ENCODE data around the gene PRKAG3. TPM values are rescaled to one million over a fixed set of nuclear protein-coding genes. Genes with fewer than 3 reads are reported as not detected.

Gene PRKAG3
- total and polyA plus RNA-seq, 2 donors (not counting 3 experiments of a cell fraction or from before 2014, with no cell fraction given): not detected

DNA sequence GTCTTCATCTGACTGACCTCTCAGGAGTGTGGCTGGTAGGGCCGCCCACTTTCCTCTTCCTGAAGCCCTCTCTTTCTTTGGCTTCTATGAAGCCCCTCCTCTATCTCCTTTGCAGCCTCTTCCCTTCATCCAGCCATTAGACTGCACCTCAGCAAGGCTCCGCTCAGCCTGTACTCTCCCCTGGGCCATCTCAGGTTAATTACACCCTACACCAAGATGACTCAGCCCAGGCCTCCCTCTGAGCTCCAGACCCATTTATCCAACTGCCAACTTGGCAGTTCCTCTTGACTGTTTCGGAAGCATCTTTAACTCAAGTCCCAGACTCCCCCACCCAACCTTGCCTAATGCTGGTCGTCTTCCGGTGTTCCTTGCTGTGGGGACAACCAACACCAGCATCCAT, 22.2 kb upstream of the PRKAG3 start:
- CTCF ChIA-PET: interaction anchor here (0.7 to 4.6 kb wide), 10 partner anchors 9 to 301 kb away, joined by 3 to 49 read pairs (median 4); no protein-coding TSS in a partner anchor
- Histone ChIP-seq H3K27me3 (ENCODE audit: control insufficient read depth in 2 of 2, insufficient read depth in 2 of 2, low read length in 2 of 2) (peaks cover 53 to 54% of the 10 kb centered on the region in 2 experiments), H2AFZ (ENCODE audit: low read depth, low read length) (no peak overlapping the region), H3K9me1 (replicated peaks; ENCODE audit: control insufficient read depth, extremely low read depth, insufficient read depth, low read length) (no peaks in the 10 kb centered on the region), H3K9me3 (replicated peaks; ENCODE audit: control insufficient read depth, insufficient read depth, low read length) (no peaks in the 10 kb centered on the region), H4K20me1 (replicated peaks; ENCODE audit: control insufficient read depth, extremely low read depth, insufficient read depth, low read length) (no peaks in the 10 kb centered on the region), H3K4me2 (ENCODE audit: insufficient read depth, low read length) (no peak overlapping the region), H3K79me2 (ENCODE audit: control insufficient read depth, insufficient read depth, low read length) (no peaks in the 10 kb centered on the region), H3K9ac (replicated peaks; ENCODE audit: extremely low read depth, insufficient read depth, low read length) (no peak overlapping the region), H3K4me1 (ENCODE audit: control insufficient read depth, extremely low read depth, insufficient read depth, low read length) (no peaks in the 10 kb centered on the region), H3K27ac (ENCODE audit: insufficient read depth, low read depth, low read length) (no peak overlapping the region), H3K36me3 (ENCODE audit: control insufficient read depth in 2 of 2, extremely low read depth in 1 of 2, insufficient read depth in 2 of 2, low read length in 2 of 2) (no peaks in the 10 kb centered on the region), H3K4me3 (replicated peaks in 1 of 3; ENCODE audit: insufficient read depth in 1 of 3, low read depth in 1 of 3, low read length in 3 of 3) (no peak overlapping the region)
- POLR2A ChIA-PET: no interaction called here
- TF ChIP-seq POLR2AphosphoS5 (IDR thresholded peaks at IDR 0.05; ENCODE audit: insufficient read depth, low read depth, low read length): no peak
- TF ChIP-seq, protein P1, sequence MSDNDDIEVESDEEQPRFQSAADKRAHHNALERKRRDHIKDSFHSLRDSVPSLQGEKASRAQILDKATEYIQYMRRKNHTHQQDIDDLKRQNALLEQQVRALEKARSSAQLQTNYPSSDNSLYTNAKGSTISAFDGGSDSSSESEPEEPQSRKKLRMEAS (IDR thresholded peaks at IDR 0.05; ENCODE audit: insufficient read depth, insufficient read length): no peak
- dilution Hi-C loops (cut with MboI; ENCODE audit: extremely low pct_ligation_motif_present, low sequenced_read_pairs): no loop called here
- FAIRE-seq (no peak), DNase-seq (ENCODE audit: low read depth, low spot score) (no peak)
- intact Hi-C loops (cut with micrococcal nuclease): loop anchor here (1.0 to 5.0 kb wide), 4 partner anchors 23 to 304 kb away; no protein-coding TSS in a partner anchor
- no TSS peak for BruUV-seq (replicated peaks)

DNA sequence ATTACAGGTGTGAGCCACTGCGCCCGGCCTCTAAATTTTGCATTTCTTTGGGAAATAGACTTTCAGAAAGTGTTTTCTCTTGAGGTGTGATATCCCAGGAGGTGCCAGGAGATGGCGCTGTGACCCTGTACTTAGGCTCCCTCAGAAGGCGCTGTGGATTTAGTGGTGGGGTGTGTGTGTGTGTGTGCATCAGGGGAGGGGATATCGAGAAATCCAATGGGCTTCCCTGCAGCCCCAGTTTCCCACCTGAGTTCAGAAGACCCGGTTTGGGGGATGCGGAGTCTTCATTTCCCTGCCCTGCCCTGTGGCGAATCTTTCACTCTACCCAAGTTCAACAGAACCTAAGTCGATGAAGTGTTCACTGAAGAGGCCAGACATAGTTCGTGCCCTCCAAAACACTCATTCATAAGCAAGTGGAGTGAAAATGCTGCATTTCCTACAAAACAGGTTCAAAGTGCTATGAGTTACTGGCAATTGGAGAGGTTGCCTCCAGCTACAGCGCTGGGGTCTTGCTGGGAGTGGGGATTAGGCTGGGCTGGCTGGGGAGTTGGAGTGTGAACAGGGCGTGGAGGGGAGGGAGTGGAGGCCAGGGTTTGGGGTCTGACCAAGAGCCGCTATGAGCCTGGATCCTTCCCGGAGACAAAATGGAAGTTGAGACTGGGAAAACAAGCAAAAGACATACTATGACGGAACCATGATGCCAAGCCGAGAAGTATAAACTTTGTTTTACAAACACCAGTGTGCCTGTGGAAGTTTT, 21.5 kb upstream of the PRKAG3 start:
- intact Hi-C loops (cut with micrococcal nuclease) (loop anchor here (1.0 to 5.0 kb wide), 4 partner anchors 24 to 304 kb away; no protein-coding TSS in a partner anchor), dilution Hi-C loops (cut with MboI; ENCODE audit: extremely low pct_ligation_motif_present, low sequenced_read_pairs) (no loop called here)
- Histone ChIP-seq H3K9me3 (replicated peaks; ENCODE audit: control insufficient read depth, insufficient read depth, low read length) (no peaks in the 10 kb centered on the region), H2AFZ (ENCODE audit: low read depth, low read length) (no peak overlapping the region), H3K27me3 (ENCODE audit: control insufficient read depth in 2 of 2, insufficient read depth in 2 of 2, low read length in 2 of 2) (peaks cover 46 to 48% of the 10 kb centered on the region in 2 experiments), H3K27ac (ENCODE audit: insufficient read depth, low read depth, low read length) (no peak overlapping the region), H3K79me2 (ENCODE audit: control insufficient read depth, insufficient read depth, low read length) (no peaks in the 10 kb centered on the region), H4K20me1 (replicated peaks; ENCODE audit: control insufficient read depth, extremely low read depth, insufficient read depth, low read length) (no peaks in the 10 kb centered on the region), H3K9ac (replicated peaks; ENCODE audit: extremely low read depth, insufficient read depth, low read length) (no peak overlapping the region), H3K9me1 (replicated peaks; ENCODE audit: control insufficient read depth, extremely low read depth, insufficient read depth, low read length) (no peaks in the 10 kb centered on the region), H3K4me1 (ENCODE audit: control insufficient read depth, extremely low read depth, insufficient read depth, low read length) (no peaks in the 10 kb centered on the region), H3K36me3 (ENCODE audit: control insufficient read depth in 2 of 2, extremely low read depth in 1 of 2, insufficient read depth in 2 of 2, low read length in 2 of 2) (no peaks in the 10 kb centered on the region), H3K4me3 (replicated peaks in 1 of 3; ENCODE audit: insufficient read depth in 1 of 3, low read depth in 1 of 3, low read length in 3 of 3) (no peak overlapping the region), H3K4me2 (ENCODE audit: insufficient read depth, low read length) (no peak overlapping the region)
- ChIA-PET POLR2A (no interaction called here), CTCF (interaction anchor here (0.7 to 4.6 kb wide), 13 partner anchors 11 to 302 kb away, joined by 3 to 49 read pairs (median 4); partner anchors contain the start of genes BCS1L and ZNF142)
- no TSS peak for BruUV-seq (replicated peaks)
- FAIRE-seq (peak; percentile 49), DNase-seq (ENCODE audit: low read depth, low spot score) (peak; percentile 55)
- TF ChIP-seq JUN (IDR thresholded peaks at IDR 0.05; ENCODE audit: borderline replicate concordance, insufficient read depth, insufficient read length, low read depth): no peak
- TF ChIP-seq POLR2AphosphoS5 (IDR thresholded peaks at IDR 0.05; ENCODE audit: insufficient read depth, low read depth, low read length): no peak
- TF ChIP-seq EZH2 (IDR thresholded peaks at IDR 0.05; ENCODE audit: borderline replicate concordance, low read depth, low read length, severe bottlenecking): peak; percentile 52
- no peak for TF ChIP-seq MYC (IDR thresholded peaks at IDR 0.05; ENCODE audit: low read depth, low read length)
- no peak for TF ChIP-seq FOS (IDR thresholded peaks at IDR 0.05; ENCODE audit: borderline replicate concordance, insufficient read depth, low read length)
- TF ChIP-seq POLR2A (IDR thresholded peaks at IDR 0.05; ENCODE audit: low read depth, low read length): no peak
- TF ChIP-seq, protein P1 (IDR thresholded peaks at IDR 0.05; ENCODE audit: insufficient read depth, insufficient read length): no peak
- no peak for TF ChIP-seq GATA2 (IDR thresholded peaks at IDR 0.05; ENCODE audit: insufficient read depth, insufficient read length, low read depth, low read length)
- TF ChIP-seq, protein P2, sequence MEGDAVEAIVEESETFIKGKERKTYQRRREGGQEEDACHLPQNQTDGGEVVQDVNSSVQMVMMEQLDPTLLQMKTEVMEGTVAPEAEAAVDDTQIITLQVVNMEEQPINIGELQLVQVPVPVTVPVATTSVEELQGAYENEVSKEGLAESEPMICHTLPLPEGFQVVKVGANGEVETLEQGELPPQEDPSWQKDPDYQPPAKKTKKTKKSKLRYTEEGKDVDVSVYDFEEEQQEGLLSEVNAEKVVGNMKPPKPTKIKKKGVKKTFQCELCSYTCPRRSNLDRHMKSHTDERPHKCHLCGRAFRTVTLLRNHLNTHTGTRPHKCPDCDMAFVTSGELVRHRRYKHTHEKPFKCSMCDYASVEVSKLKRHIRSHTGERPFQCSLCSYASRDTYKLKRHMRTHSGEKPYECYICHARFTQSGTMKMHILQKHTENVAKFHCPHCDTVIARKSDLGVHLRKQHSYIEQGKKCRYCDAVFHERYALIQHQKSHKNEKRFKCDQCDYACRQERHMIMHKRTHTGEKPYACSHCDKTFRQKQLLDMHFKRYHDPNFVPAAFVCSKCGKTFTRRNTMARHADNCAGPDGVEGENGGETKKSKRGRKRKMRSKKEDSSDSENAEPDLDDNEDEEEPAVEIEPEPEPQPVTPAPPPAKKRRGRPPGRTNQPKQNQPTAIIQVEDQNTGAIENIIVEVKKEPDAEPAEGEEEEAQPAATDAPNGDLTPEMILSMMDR (IDR thresholded peaks at IDR 0.05; ENCODE audit: extremely low read depth in 1 of 2, insufficient read depth in 1 of 2, low read depth in 1 of 2, low read length in 2 of 2): peak; percentile 66 to 82

Measured in endothelial cell of umbilical vein (primary cell).